T-helper 2 cell (primary cell): ENCODE measurements around the gene LYRM4.

Source experiments
- DNase-seq, 5 experiments: peaks; one replicate each; pipeline versions ENCODE4 v3.0.0 to v3.0.0-alpha.2; 2012 to 2022

LYRM4 gene

DNA sequence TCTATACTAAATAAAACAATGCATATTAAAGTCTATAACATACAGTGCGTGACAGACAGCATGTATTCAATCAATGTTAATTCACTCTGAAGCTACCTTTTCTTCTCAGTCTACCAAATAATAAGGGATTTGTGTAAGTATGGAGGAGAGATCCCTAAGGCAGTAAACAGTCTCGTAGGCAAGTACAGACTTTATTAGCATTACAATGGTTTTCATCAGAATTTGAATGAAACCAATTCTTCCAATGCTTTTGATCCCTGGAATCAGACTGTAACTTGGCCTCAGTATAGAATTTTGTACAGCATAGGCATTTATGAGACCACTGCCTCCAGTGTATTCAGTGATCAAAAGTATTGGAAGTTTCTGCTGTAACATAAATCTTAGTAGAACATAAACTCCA is 19.5 kb downstream of the LYRM4 start:
- DNase-seq: no peak

DNA sequence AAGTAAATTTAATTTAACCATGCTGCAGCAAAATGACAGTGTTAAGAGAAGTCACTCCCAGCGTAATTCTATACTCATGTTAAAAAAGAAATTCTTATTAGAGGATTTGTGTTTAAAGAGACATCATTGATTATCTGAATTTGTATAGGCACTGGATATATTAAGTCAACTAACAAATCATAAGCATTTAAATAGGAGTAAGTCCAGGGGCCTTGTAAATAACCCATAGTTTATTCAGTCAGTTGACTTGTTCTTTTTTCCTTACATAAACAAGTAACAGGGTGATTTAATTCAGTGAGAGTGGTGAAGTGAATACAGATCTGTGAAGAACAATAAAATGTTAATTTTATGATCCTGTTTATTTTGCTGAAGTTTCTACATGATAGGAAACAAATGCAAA is 22.4 kb downstream of the LYRM4 start:
- no peak for DNase-seq

DNA sequence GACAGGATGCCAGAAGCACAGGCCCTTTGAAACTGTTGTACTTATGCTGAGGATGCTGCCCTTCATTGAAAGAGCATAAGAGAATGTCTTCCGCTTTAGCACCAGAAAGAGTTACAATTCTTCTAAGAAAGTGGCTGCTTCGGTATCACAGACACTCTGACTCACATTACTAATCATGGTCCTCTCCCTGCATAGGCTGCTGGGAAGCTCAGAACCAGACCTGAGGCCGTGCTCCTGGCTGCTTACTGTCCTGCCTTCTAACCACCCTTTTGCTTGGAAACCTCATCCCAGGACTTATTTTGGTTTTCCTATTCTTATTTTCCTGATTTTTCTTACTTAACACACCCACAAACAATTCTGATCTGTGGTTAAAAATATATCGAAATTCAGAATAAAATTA is 22.9 kb downstream of the LYRM4 start:
- no peak for DNase-seq

DNA sequence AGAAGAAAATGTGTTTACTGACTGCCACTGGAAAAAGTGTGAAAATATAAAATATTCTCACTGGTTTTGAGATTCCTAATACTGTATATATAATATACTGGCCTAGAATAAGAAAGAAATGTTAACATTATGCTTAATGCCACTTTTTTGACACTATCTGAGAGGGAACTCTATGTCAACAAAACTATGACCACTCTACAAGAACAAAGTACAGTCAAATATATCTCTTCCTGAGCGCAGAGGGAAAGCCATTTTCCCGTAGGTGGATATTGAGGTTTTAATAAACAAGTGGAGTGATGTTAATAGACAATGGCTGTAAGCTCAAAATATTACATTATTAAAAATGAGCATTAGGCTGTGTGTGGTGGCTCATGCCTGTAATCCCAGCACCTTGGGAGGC is 24.9 kb downstream of the LYRM4 start:
- no peak for DNase-seq

DNA sequence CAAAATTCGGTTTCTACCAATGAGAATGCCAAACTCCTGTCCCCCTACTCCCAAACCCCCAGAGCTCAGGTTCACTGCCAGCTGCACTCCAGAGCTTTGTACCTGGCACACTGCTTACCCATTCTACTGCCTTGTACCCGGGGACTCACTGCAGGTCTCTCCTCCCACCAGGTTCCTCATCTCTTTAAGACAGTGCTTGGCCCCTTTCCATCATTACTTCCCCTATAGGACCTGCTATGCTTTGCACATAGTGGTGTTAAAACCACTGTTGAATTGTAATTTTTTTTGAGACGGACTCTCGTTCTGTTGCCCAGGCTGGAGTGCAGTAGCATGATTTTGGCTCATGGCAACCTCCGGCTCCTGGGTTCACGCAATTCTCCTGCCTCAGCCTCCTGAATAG is 25.9 kb downstream of the LYRM4 start:
- DNase-seq: no peak

DNA sequence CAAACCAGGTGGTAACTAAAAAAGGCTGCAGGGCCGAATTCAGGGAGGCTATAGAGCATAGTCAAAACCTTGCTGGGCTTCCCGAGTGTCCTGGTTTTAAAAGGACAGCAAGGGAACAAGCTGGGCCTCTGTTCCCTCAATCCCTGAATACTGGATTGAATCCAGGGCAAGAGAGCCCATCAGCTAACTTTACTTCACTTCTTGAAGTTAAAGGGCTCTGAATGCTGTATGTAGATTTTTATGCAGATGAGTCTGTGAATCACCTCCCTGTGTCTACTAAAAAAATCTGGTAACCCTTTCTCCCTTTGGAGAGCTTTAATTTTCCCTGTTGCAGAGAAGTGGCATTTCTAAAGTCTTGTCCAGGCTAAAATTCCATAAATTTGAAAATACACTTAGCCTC is 29.5 kb downstream of the LYRM4 start:
- DNase-seq: no peak

DNA sequence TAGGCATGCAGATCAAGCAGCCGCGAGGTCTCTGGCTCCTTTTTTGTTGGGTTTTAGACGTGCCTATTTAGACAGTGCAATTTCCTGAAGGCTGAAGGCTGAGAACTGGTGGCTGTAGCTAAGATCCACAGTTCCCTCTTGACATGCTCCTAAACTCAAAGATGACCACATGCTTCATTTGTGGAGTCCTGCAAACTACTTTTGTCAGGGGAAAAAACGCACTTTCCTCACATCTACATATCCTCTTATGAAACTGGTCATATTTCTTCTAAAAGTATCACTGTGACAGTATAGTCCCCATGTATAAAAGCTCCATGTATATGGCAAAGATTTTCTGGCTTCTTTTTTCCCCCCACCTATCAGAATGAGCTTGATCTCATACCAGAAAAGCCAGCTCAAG is 30.7 kb downstream of the LYRM4 start:
- no peak for DNase-seq

DNA sequence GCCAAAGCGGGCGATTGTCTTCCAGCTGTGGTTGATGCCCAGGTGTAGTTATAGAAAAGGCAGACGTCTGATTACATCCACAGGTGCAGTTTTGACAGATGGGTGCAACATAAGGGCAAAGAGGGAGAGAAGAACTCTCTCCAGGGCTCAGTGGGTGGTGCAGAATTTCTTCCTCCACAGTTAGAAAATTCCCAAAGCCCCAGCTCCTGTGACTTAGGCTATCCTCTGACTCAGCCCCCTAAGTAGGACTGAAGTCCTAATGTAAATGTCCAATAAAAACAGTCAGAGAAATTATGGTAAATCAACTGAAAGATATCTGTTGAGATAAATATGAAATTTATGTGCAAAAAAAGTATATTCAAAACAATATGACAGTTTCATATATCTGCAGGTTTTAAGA is 31.4 kb downstream of the LYRM4 start:
- DNase-seq: no peak

DNA sequence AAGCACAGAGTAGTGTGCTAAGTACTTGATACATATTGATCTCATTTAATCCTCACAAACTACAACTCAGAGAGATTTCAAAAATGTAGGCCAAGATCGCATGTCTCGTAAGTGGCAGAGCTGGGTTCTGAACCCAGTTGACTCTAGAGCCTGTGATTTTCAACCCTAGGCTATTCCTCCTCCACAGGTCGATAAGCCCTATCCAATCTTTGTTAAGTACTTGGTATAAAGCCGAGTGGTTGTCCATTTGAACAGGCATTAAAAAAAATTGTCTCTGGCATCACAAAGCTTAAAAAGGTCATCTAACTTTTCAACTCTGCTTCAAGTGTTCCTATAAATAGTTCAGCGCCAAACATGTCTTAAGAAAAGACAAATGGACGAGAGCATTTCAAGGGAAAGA is 37.4 kb downstream of the LYRM4 start:
- no peak for DNase-seq

DNA sequence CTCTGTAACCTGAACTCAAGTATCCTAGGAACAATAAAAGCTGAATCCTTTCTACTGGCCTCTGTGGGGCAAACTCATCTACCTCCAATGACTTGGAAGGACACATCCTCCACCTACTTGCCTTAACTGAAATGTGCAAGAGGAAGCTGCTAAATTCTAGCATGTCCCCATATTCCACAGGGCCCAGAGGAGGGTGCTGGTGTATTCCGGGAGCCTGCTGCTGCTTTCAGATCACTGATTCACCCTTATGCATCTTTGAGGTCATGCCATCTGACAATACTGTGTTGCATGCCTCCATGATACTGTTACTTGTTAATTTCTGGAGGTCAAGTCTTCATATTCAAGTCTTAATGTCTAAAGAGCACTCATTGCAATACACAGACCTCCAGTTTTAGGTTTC is 40.3 kb downstream of the LYRM4 start:
- DNase-seq: no peak

DNA sequence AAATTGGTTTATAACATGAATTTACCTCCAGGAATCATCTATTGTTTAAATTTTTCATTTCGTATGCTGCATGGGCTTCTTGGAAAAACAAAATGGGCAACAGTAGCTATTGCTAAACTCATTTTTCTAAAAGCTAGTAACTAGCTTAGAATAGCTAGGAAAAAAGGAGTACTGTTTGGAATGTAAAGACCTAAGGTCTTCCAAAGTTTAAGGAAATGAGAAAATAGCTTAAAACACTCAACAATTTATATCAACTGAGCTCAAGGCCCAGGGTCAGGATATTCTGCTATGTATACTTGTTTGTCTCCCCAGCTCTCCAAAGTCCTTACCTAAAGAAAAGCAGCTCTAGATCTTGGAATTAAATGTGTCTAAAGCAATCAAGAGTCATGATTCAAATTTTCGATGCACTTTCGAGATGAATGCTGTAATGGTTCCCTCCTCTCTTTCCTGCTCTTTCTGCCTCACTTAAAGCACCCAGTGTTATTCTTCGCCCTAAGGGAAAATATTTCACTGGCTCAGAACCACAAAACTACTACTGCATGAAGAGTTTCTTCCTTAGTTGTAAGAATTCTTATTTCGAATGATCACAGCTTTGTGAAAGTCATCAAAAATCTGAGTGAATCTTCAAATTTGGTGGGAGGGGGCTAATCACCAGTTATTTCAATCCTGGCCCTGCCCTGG is 41.6 kb downstream of the LYRM4 start:
- no peak for DNase-seq

DNA sequence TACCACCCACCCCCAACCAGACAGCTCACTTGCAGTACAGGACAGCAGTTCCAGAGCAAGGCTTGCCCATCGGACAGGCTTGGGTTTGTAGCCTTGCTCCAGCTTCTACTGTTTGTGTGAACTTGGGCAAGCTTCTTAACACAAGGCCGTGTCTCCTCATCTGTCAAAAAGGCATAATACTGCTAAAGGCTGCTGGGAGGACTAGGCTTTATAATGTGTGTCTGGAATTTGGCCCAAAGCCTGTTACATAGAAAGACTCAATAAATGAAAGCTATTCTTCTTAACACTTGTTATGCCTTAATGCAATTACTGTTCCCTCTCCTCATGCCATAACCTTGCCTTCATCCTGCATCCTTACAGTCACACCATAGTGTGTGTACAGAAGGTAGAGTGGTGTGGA is 43.4 kb downstream of the LYRM4 start:
- DNase-seq: no peak

DNA sequence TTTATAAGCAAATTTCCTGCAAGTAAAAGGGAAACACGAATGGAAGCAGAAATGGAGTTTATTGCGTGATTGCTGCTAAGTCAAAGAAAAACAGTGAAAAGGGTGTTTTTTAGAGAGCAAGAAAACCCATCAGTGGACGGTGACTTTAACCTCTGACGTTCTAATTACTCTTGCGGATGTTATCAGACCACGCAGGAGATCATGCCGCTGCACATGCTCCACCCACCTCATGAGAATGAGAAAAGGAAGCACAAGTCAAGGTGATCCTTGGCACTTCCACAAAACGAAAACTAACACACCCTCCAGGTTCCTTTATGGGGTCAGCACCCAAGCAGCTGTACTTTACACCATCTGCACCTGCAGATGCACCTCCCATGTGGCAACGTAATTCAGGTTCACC is 45.0 kb downstream of the LYRM4 start:
- no peak for DNase-seq

DNA sequence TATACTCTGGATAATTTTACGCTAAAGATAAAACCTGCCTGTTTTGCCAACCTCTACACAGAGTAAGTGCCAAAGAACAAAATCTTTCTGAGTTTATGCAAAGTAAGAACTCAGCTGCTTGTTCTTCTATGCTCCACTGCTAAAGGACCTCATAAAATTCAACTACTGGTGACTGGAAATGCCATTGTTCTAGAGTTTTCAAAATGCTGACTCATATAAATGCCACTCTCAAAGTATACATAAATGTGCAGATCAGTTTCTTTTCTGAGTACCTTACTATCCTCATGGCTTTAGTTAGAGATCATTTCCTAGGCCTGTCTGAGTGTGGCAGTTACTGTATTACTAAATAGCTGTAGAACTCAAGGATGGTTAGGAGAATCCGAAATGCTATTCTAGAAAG is 45.6 kb downstream of the LYRM4 start:
- DNase-seq: no peak

DNA sequence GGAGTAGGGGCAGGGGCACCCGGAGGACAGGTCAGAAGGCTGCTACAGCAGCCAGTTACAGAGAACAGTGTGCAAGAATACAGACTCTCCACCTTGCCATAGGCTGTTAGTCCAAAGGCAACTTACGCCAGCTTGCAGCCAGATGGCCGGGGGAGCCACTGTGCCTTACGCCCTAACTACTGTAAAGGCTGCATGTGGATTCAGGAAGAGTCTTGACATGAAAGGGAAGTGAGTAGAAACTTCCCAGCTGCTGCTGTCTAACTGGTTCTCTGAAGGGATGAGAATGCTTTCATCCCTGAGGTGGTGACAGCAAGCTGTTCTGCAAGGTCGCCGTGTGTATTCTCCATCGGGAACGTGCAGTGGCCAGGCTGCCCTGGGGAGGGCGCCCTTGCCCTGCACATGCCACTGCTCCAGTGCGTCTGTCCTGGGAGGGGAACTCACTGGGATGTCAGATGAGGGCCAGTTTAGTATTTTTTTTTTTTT is 46.1 kb downstream of the LYRM4 start:
- DNase-seq: peak in 1 of 5 experiments; percentile 58

DNA sequence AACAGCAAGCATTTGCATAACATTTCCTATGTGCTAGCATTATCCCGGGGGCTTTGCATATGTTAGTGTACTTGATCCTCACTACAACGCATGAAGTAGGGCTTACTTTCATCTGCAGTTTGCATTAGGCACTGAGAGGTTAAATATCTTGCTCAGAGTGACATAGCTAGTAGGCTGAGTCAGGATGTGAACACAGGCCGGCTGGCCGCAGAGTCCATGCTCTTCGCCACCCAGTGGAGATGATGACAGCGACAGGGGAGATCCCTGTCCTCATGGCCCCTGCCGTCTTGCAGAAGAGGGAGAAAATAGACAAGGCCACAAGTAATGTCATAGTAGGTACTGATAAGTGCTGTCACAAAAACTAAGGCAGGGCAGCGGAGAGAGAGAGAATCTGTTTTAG is 46.9 kb downstream of the LYRM4 start:
- no peak for DNase-seq

DNA sequence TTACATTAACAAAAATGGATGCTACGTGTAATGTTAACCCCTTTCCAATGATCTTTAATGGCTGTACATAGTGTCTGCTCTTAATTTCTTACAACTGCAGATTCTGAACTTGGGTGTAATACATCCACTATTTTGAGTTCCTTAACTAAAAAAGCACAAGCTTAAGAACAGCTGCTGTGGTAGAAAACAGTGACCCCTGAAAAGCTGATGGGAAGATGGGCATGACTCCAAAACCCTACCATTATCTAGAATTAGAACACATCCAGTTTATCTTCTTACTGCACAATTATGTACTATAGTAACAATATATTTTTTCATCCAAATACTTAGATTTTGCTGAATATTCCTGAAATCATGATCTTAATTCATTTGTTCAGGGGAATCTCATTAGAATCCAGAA is 49.3 kb downstream of the LYRM4 start:
- no peak for DNase-seq

DNA sequence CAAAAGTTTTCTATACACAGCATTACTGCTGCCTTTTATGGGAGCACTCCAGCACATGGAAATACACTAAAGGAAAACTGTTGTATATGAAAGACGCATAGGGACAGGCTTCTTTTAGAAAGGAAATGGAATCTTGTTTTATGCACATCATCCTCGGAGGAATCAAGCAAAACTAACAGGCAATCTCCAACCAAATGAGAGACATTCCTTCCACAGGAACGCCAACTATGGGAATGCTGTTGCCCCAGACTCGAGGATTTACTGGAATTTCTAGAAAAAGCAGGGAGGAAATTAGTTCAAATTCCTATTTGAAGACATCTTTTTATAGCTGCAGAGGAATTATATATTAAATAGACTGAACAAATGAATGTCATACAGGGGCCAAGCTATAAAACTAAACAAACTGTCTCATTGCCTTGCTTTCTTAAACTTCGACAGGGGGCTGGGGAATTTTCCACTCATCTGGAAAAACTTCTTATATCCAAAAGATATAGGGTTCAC is 52.2 kb downstream of the LYRM4 start:
- no peak for DNase-seq

DNA sequence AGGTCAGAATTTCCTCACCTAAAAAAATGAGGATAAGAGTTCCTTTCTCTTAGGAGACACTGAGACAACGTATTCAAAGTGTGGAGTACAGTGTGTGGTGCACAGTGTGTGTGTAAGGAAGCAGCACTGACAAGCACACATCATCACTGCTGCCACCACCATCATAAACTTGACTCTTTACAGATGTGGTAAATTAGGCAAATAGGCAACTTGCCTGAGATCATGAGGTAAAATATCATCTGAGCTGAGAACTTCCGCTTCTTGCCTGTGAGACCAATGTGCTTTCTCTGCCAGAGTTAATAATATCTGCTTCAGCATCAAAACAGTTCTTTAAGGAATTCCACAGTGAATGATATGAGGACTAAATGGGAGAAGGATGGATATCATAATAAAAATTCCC is 52.7 kb downstream of the LYRM4 start:
- no peak for DNase-seq

DNA sequence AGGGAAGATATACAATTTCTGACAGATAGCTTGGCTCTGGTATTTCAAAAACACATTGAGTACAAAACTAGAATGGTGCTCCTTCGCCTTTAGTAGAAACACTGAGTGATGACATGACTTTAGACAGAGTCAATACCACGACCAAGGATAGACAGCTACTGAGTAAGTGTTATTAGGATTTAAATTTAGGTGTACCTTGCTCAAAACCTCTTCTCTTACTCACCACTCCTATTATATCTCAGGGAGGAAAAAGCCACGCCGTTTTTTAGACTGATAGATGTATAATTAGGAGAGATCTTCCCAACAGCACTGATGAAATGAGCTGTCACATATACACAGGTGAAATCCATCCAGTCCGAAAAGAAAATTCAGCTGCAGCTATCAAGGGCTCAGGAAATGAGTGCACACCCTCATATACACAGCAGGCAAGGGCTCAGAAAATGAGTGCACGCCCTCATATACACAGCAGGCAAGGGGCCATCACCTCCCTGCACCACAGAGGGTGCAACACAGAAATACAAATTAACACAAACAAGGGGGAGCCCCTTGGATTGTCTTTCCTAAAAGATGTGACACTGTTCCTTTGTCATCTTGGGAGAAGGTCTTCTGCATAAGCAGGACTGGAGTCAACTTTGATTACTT is 53.7 kb downstream of the LYRM4 start:
- no peak for DNase-seq

DNA sequence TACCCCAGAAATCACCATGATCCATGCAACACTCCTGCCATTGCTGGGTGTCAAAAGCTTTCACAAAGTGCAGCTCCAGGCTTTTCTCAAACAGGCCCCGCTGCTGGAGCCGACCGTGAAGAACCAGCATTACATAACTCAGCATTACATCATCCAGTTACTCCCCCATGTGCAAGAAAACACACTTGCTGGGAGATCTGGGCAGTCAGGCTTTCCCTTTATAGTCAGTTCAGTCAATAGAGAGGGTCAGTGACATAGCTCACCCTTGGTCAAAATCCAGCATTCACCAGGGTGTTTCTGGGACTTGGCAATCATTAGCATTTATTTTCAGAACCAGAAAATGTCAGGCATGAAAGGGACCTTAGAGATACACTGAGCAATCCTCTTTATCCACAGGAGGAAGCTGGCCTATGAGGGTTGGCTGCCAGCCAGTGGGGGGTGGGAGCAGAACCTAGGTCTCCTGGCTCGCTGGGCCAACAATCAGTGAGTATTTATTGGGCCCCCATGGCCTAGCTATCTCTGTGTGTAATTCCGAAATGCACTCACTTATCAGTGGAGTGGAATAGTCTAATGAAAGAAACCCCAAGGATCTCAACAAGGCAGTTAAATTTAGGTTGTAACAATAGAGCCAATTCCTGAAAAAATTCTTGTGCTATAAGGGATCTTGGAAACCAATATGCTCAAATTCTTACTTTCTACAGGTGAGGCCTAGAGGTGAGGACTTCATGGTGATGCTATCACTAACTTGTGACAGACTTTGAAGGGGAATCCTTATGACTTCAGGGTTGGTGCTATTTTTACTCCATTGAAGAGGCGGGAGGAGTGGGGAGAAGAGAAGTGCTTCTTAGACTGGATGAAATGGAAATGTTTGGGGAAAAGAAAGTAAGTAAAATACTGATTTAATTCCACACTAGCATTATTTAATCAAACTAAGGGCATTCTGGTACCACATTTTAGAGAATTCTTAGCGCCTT is 54.6 kb downstream of the LYRM4 start:
- no peak for DNase-seq

DNA sequence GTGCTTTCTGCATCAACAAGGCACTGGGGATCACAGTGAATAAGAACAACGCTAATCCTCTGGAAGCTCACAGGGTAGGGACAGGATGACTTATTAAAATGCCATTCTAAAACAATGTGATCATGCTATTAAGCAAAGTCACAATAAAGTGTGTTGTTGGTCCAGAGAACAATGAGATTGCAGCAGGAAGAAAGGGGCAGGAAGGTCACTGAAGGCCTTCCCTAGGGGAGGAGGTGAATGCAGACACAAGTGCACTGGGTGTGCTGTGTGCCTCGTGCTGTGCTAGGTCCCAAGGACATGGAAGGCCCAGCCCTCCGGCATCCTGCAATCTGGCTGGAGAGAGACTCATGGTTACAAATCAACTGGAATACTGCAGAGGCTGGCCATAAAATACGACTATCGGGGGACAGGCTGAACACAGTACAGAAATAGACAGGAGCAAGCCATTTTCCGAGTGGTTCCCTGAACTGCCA is 55.7 kb downstream of the LYRM4 start:
- no peak for DNase-seq

DNA sequence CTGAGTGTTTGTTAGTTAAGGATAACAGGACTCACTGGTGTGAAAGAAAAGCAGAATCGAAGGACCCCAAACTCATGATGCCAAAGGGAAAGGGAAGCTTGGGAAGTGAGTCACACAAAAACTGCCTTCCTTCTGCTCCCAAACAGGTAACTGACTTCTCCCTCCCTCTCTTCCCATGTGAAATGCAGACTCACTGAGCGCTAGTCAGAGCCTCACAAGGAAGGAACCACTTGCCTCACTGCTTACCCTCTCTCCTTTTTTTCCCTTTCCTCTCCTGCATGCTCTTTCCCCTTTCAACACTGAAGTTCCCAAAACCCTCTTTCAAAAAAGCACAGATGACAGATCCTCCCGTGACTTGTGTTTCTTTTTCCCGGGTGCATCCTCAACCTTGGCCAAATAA is 56.4 kb downstream of the LYRM4 start:
- DNase-seq: no peak
